Measurements from ENCODE around the gene EREG. TPM values are rescaled to one million over a fixed set of nuclear protein-coding genes. Genes with fewer than 3 reads are reported as not detected.

Gene EREG
- total RNA-seq, 1 donor from 2014 or later: not detected

DNA sequence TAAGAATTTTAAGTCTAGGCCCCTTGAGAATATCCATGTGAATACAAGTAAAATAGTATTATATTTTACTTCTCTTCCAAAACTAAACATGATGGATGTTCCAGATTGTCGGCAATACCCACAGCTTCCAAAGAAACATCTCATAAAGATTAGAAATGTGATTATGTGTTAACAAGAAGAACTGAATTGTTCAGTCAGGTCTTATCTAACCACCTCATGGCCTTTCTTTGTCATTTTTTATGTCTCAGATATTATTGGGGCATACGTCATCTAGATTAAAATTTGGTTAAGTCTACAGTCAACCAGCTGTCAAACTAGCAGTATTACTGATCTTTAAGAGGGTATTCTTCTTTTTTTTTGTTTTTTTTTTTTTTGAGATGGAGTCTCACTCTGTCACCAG is 46.7 kb upstream of the EREG start:
- Mint-ChIP-seq H3K27me3 (ENCODE audit: unreplicated experiment) (no peaks in the 10 kb centered on the region), H3K4me3 (ENCODE audit: unreplicated experiment) (no peak overlapping the region), H3K9me3 (ENCODE audit: unreplicated experiment) (no peaks in the 10 kb centered on the region), H3K4me1 (ENCODE audit: unreplicated experiment) (no peaks in the 10 kb centered on the region), H3K36me3 (ENCODE audit: low read depth, unreplicated experiment) (no peaks in the 10 kb centered on the region), H3K27ac (ENCODE audit: unreplicated experiment) (no peak overlapping the region)
- TF ChIP-seq, protein P1, sequence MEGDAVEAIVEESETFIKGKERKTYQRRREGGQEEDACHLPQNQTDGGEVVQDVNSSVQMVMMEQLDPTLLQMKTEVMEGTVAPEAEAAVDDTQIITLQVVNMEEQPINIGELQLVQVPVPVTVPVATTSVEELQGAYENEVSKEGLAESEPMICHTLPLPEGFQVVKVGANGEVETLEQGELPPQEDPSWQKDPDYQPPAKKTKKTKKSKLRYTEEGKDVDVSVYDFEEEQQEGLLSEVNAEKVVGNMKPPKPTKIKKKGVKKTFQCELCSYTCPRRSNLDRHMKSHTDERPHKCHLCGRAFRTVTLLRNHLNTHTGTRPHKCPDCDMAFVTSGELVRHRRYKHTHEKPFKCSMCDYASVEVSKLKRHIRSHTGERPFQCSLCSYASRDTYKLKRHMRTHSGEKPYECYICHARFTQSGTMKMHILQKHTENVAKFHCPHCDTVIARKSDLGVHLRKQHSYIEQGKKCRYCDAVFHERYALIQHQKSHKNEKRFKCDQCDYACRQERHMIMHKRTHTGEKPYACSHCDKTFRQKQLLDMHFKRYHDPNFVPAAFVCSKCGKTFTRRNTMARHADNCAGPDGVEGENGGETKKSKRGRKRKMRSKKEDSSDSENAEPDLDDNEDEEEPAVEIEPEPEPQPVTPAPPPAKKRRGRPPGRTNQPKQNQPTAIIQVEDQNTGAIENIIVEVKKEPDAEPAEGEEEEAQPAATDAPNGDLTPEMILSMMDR (IDR thresholded peaks at IDR 0.05; ENCODE audit: unreplicated experiment): no peak
- DNase-seq (ENCODE audit: low spot score): no peak

DNA sequence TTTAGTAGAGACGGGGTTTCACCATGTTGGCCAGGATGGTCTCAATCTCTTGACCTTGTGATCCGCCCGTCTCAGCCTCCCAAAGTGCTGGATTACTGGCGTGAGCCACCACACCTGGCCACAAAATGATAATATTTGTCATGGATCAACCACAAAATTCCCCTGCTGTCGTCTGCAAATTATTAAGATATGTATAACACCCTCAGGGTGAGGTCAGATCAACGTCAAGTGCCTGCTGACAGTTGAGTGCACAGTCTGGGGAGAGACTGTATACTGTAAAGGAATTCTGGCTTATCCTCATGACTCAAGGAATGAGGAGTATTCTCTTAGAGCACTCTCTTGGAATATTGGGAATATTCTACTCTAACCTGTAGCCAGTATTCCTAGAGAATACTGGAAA is 45.5 kb upstream of the EREG start:
- H3K36me3 Mint-ChIP-seq (ENCODE audit: low read depth, unreplicated experiment): no peaks in the 10 kb centered on the region
- no peak overlapping the region for H3K27ac Mint-ChIP-seq (ENCODE audit: unreplicated experiment)
- H3K9me3 Mint-ChIP-seq (ENCODE audit: unreplicated experiment): no peaks in the 10 kb centered on the region
- TF ChIP-seq, protein P1 (IDR thresholded peaks at IDR 0.05; ENCODE audit: unreplicated experiment): no peak
- no peak for DNase-seq (ENCODE audit: low spot score)
- H3K4me3 Mint-ChIP-seq (ENCODE audit: unreplicated experiment): no peak overlapping the region
- H3K4me1 Mint-ChIP-seq (ENCODE audit: unreplicated experiment): no peaks in the 10 kb centered on the region
- no peaks in the 10 kb centered on the region for H3K27me3 Mint-ChIP-seq (ENCODE audit: unreplicated experiment)

DNA sequence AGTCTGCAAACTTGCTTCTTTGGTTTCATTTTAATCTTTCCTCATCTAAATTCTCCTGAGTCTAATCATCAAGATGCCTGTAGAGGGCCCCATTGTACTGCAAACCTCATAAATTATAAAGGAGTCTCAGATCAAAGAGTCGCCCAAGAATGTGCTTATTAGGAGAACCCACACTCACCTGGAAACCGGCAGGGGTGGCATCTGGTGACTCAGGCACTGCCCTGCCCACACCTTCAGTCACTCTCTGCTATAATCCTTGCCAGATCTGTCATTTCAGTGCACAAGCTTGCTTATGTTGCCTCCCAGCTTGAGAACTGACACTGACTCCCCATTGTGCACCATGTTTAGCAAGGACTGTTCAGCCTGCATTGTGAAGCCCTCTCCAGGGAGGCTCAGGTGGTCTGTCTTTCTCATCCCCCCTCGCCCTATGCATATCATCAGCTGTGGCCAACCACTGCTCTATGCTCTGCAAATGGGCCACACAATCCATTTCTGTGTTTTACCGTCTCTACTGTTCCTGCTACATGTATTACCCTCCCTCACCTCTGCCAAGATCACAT is 44.3 kb upstream of the EREG start:
- no peak overlapping the region for H3K27ac Mint-ChIP-seq (ENCODE audit: unreplicated experiment)
- DNase-seq (ENCODE audit: low spot score): peak; percentile 12
- TF ChIP-seq, protein P1 (IDR thresholded peaks at IDR 0.05; ENCODE audit: unreplicated experiment): peak; percentile 11
- H3K36me3 Mint-ChIP-seq (ENCODE audit: low read depth, unreplicated experiment): no peaks in the 10 kb centered on the region
- no peaks in the 10 kb centered on the region for H3K9me3 Mint-ChIP-seq (ENCODE audit: unreplicated experiment)
- no peaks in the 10 kb centered on the region for H3K4me1 Mint-ChIP-seq (ENCODE audit: unreplicated experiment)
- H3K4me3 Mint-ChIP-seq (ENCODE audit: unreplicated experiment): no peak overlapping the region
- no peaks in the 10 kb centered on the region for H3K27me3 Mint-ChIP-seq (ENCODE audit: unreplicated experiment)

DNA sequence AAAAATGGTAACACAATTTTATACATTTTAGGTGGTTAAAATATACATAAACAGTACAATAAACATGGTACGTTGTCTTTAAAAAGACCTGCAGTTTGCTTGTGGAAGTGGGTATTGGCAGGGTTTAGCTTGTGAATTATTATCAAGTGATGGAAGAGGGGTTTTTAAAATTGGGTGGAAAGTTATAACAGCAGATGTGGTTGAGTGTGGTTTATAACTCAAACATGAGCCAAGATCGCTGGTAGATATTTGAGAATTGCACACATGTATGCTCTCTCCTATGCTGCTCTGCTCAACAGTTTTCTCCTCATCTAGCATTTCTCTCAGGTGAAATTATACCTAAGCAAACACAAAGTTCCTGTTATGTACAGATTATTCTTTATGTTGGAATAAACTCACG is 42.6 kb upstream of the EREG start:
- no peaks in the 10 kb centered on the region for H3K4me1 Mint-ChIP-seq (ENCODE audit: unreplicated experiment)
- H3K27ac Mint-ChIP-seq (ENCODE audit: unreplicated experiment): no peak overlapping the region
- no peaks in the 10 kb centered on the region for H3K27me3 Mint-ChIP-seq (ENCODE audit: unreplicated experiment)
- TF ChIP-seq, protein P1 (IDR thresholded peaks at IDR 0.05; ENCODE audit: unreplicated experiment): no peak
- H3K4me3 Mint-ChIP-seq (ENCODE audit: unreplicated experiment): no peak overlapping the region
- DNase-seq (ENCODE audit: low spot score): no peak
- no peaks in the 10 kb centered on the region for H3K9me3 Mint-ChIP-seq (ENCODE audit: unreplicated experiment)
- no peaks in the 10 kb centered on the region for H3K36me3 Mint-ChIP-seq (ENCODE audit: low read depth, unreplicated experiment)

DNA sequence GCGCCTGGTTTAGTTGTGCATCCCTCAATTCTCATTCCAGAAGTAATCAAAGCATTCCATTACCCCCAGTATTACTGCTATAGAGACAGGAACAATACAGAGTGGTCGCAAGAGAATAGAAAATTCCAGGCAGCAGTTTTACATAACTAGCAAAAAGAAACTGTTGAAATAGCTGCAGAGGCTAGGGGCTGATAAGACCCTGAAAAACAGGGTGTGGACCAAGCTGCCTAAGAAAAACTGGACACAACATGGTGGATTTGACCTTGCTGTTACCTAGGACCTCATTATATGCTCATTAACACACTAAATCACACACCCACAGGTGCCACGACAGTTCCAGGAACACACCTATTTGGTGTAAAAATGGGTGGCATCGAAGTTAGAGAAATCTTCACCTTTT is 41.3 kb upstream of the EREG start:
- no peaks in the 10 kb centered on the region for H3K36me3 Mint-ChIP-seq (ENCODE audit: low read depth, unreplicated experiment)
- TF ChIP-seq, protein P1 (IDR thresholded peaks at IDR 0.05; ENCODE audit: unreplicated experiment): no peak
- no peaks in the 10 kb centered on the region for H3K4me1 Mint-ChIP-seq (ENCODE audit: unreplicated experiment)
- no peak overlapping the region for H3K27ac Mint-ChIP-seq (ENCODE audit: unreplicated experiment)
- no peaks in the 10 kb centered on the region for H3K27me3 Mint-ChIP-seq (ENCODE audit: unreplicated experiment)
- no peaks in the 10 kb centered on the region for H3K9me3 Mint-ChIP-seq (ENCODE audit: unreplicated experiment)
- no peak for DNase-seq (ENCODE audit: low spot score)
- no peak overlapping the region for H3K4me3 Mint-ChIP-seq (ENCODE audit: unreplicated experiment)
